Heart left ventricle (tissue), 16 donors: ENCODE results near the gene PATE2. TPM values are rescaled to one million over a fixed set of nuclear protein-coding genes. Genes with fewer than 3 reads are reported as not detected.

Experiments
- ATAC-seq, 4 donors: fragments of 200-7000 bp; cut with Tn5 transposase; one replicate each; pipeline ENCODE4 v1.9.1; 2020 to 2022; ENCODE audit warnings: moderate library complexity in 4 of 4, mild to moderate bottlenecking in 3 of 4, moderate number of reproducible peaks in 1 of 4
- DNase-seq, 5 donors: peaks; one replicate each; pipeline ENCODE4 v3.0.0-alpha.2; 2020
- H3K27ac ChIP-seq, 12 donors: fragments of 200-600 bp; sonication (generic) in 4 of 12; one replicate each; pipeline versions ENCODE4 v1.5.0 to v1.8.0; 2016 to 2022; ENCODE audit warnings: mild to moderate bottlenecking in 2 of 12
- H3K27me3 ChIP-seq, 9 donors: fragments of 200-600 bp; sonication (generic) in 2 of 9; one replicate each; pipeline versions ENCODE4 v1.5.1 to v1.8.0; 2016 to 2022; ENCODE audit warnings: mild to moderate bottlenecking in 3 of 9
- H3K36me3 ChIP-seq, 9 donors: fragments of 200-600 bp; sonication (generic) in 2 of 9; one replicate each; pipeline versions ENCODE4 v1.5.0 to v1.8.0; 2018 to 2022; ENCODE audit warnings: mild to moderate bottlenecking in 2 of 9
- H3K4me1 ChIP-seq, 12 donors: fragments of 200-600 bp; sonication (generic) in 4 of 12; one replicate each; pipeline versions ENCODE4 v1.5.0 to v1.8.0; 2016 to 2022; ENCODE audit warnings: mild to moderate bottlenecking in 3 of 12
- H3K4me3 ChIP-seq, 12 donors: fragments of 200-600 bp; sonication (generic) in 4 of 12; one replicate each; pipeline versions ENCODE4 v1.5.0 to v1.8.0; 2017 to 2022; ENCODE audit warnings: mild to moderate bottlenecking in 9 of 12, moderate library complexity in 4 of 12
- H3K9me3 ChIP-seq, 12 donors: fragments of 200-600 bp; sonication (generic) in 4 of 12; one replicate each; pipeline versions ENCODE4 v1.5.0 to v1.8.0; 2016 to 2022; ENCODE audit warnings: mild to moderate bottlenecking in 1 of 12
- POLR2A ChIP-seq, 2 donors: fragments of 450-650 bp; IDR thresholded peaks; one replicate each; pipeline ENCODE4 v1.6.1; 2017; ENCODE audit warnings: antibody characterized with exemption in 2 of 2, mild to moderate bottlenecking in 2 of 2, moderate library complexity in 2 of 2
- WGBS, 4 donors: extraction: QIAGEN DNeasy Blood & Tissue Kit in 2 of 4; methylation state at CpG; one replicate each; pipeline versions ENCODE4 v1.1.5 to v1.1.7; 2013 to 2018; 5-methylcytosine and 5-hydroxymethylcytosine counted together
- intact Hi-C, 10 donors: fragments of 100-400 bp; cut with DNase I; formaldehyde crosslinking; loops; one replicate each; pipeline versions ENCODE4 v1.11.1 to v1.14.2; 2022
- long read RNA-seq, 3 donors: library from polyadenylated mRNA; unstranded; transcript quantifications; one replicate each; pipeline ENCODE4 v2.0.0, GENCODE V29; 2020 to 2021
- polyA plus RNA-seq, 2 donors: library from polyadenylated mRNA; stranded (reverse); fragments of 200-250 nt; gene quantifications; one replicate each; pipeline ENCODE4 v1.2.3, GENCODE V29; 2013
- total RNA-seq, 9 donors: library from RNA; depleted of rRNA in 2 of 9; stranded (reverse); fragments of >200 nt in 2 of 9; fragmentation: NEBNext Ultra II Directional in 3 of 9; extraction: Animal tissue kit (Norgen Biotek cat#: 25700) in 3 of 9; gene quantifications; one replicate each; pipeline versions ENCODE4 v1.1.0 to v1.2.4, GENCODE V29; 2016 to 2023
- TF ChIP-seq, protein P1 (sequence below), 12 donors: fragments of 200-600 bp; sonication (generic) in 4 of 12; IDR thresholded peaks; one replicate each; pipeline versions ENCODE4 v1.5.0 to v1.8.0; 2018 to 2022; ENCODE audit warnings: antibody characterized with exemption in 12 of 12, mild to moderate bottlenecking in 5 of 12
- donor health status: ischemic (EF 13 %, LVEDD 7.1; RV severe dilation, severe dysfunction).
- donor health status: healthy with polysubstance abuse.
- donor health status: DM: no; HTN: yes; CAD: no.
- donor health status: DM: no; HTN: no; CAD: no.
- donor health status: ischemic (EF 25% LVEDD 6.9; RV normal size, moderate dysfunction).
- donor health status: ischemic (EF 25% LVEDD 5.7; RV mildly dilated, moderate dysfunction).
- donor health status: healthy.
- donor health status: DM: yes; HTN: yes; CAD: no.
- donor health status: ischemic (EF 35%, LVEDD 5.7; RV mildly dilated, moderate dysfunction).
- donor health status: nonischemic (EF 11% LVEDD 7.7; RV severe dilation, severe dysfunction).
- donor health status: DM: yes; HTN: yes; CAD: no.
- donor health status: PGD.
- donor health status: ischemic (EF 29% LVEDD 5.4; RV normal size, mild dysfunction).
- donor health status: nonischemic (EF 23%, LVEDD 6.1; RV moderate dilation, normal function).

PATE2 gene
- not detected for total RNA-seq
- not detected for polyA plus RNA-seq
- long read RNA-seq, donor 1 = 0 reads
- long read RNA-seq, donor 2 = 0 reads
- long read RNA-seq, donor 3 = 0 reads

DNA sequence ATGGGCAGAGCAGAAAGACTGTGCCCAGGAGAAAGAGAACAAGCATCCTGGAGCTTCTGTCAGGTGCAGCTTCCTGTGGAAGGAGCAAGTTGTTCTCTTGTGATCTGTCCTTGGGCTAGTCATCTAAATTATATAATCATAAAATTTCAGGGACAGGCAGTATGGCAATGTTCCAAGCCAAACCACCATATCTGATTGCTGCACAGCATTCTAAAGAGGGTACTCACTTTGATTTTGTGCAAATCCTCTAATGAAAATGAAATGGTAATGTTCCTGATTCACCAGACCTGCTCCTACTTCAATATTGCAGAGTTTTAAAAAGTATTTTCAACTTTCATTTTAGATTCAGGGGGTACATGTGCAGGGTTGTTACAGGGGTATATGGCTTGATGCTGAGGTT lies at the start of gene PATE2:
Gene PATE2 (minus strand): TSS at position 101 of the 400 bp plus-strand sequence. CDS start 55 bp downstream, at position 46.
- Histone ChIP-seq H3K4me3 (no peak within 1 kb of the TSS), H3K4me1 (no peaks in the 10 kb centered on the region), H3K27ac (no peak within 1 kb of the TSS), H3K36me3 (no peaks in the 10 kb centered on the region), H3K9me3 (no peaks in the 10 kb centered on the region), H3K27me3 (no peaks in the 10 kb centered on the region)
- no peak for DNase-seq
- TF ChIP-seq POLR2A (IDR thresholded peaks at IDR 0.05) = no peak
- TF ChIP-seq, protein P1, sequence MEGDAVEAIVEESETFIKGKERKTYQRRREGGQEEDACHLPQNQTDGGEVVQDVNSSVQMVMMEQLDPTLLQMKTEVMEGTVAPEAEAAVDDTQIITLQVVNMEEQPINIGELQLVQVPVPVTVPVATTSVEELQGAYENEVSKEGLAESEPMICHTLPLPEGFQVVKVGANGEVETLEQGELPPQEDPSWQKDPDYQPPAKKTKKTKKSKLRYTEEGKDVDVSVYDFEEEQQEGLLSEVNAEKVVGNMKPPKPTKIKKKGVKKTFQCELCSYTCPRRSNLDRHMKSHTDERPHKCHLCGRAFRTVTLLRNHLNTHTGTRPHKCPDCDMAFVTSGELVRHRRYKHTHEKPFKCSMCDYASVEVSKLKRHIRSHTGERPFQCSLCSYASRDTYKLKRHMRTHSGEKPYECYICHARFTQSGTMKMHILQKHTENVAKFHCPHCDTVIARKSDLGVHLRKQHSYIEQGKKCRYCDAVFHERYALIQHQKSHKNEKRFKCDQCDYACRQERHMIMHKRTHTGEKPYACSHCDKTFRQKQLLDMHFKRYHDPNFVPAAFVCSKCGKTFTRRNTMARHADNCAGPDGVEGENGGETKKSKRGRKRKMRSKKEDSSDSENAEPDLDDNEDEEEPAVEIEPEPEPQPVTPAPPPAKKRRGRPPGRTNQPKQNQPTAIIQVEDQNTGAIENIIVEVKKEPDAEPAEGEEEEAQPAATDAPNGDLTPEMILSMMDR (IDR thresholded peaks at IDR 0.05) = no peak
- intact Hi-C loops = no loop called here
- ATAC-seq = no peak

DNA sequence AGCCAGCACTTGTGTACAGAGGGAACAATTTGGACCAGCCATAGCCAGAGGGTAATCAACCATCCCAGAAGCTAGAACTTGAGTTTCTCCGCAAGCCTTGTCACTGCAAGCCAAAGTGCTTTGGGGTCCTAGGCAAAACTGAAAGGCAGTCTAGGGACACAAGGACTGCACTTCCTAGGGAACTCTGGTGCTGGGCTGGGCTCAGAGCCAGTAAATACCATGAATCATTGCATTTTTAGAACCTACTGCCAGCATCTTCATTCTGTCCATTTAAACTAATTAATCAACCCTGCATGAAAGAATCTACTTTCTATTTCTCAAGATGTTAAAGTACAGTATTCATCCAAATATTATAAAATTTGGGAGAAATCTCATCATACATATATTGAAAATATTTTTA lies 29.3 kb upstream of the PATE2 start:
- intact Hi-C loops = no loop called here
- WGBS, 4 donors = 75 to 92% (median 88%) methylated on average over 1 of the region's 1 CpG
- ATAC-seq = no peak
- H3K27ac ChIP-seq = no peak overlapping the region
- H3K4me3 ChIP-seq = no peak overlapping the region
- H3K9me3 ChIP-seq = peaks cover 0 to 41% (median 5%) of the 10 kb centered on the region in 12 donors
- TF ChIP-seq, protein P1 (IDR thresholded peaks at IDR 0.05) = no peak
- no peak for TF ChIP-seq POLR2A (IDR thresholded peaks at IDR 0.05)
- H3K36me3 ChIP-seq = no peaks in the 10 kb centered on the region
- H3K27me3 ChIP-seq = no peaks in the 10 kb centered on the region
- DNase-seq = no peak
- no peaks in the 10 kb centered on the region for H3K4me1 ChIP-seq

DNA sequence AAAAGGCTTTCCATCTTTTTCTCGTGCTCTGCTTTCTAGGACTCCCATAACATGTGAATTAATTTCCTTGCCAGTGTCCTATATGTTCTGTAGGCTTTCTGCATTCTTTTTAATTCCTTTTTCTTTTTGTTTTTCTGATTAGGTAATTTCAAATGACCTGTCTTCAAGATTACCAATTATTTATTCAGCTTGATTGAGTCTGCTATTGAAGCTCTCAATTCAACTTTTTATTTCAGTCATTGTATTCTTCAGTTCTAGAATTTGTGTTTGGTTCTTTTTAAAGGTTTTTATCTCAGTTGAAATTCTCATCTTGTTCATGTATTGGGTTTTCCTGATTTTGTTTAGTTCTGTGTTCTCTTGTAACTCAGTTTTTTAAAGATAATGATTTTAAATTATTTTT lies 23.8 kb upstream of the PATE2 start:
- H3K36me3 ChIP-seq = no peaks in the 10 kb centered on the region
- TF ChIP-seq, protein P1 (IDR thresholded peaks at IDR 0.05) = no peak
- TF ChIP-seq POLR2A (IDR thresholded peaks at IDR 0.05) = no peak
- H3K4me3 ChIP-seq = no peak overlapping the region
- intact Hi-C loops = no loop called here
- WGBS, 4 donors = 0 to 76% (median 50%) methylated on average over 1 of the region's 1 CpG
- H3K27me3 ChIP-seq = no peaks in the 10 kb centered on the region
- DNase-seq (no peak), ATAC-seq (no peak)
- H3K27ac ChIP-seq = no peak overlapping the region
- peaks cover 0 to 42% (median 24%) of the 10 kb centered on the region in 12 donors for H3K9me3 ChIP-seq
- no peaks in the 10 kb centered on the region for H3K4me1 ChIP-seq

GRCh38 chr11:125799808-125800207 lies 21.2 kb upstream of the PATE2 start:
- Histone ChIP-seq H3K27ac (no peak overlapping the region), H3K9me3 (peaks cover 0 to 63% (median 26%) of the 10 kb centered on the region in 12 donors), H3K36me3 (no peaks in the 10 kb centered on the region), H3K4me3 (no peak overlapping the region), H3K27me3 (no peaks in the 10 kb centered on the region), H3K4me1 (no peaks in the 10 kb centered on the region)
- TF ChIP-seq, protein P1 (IDR thresholded peaks at IDR 0.05) = no peak
- no peak for TF ChIP-seq POLR2A (IDR thresholded peaks at IDR 0.05)
- 36 to 82% (median 64%) methylated on average over 2 of the region's 2 CpGs for WGBS, 4 donors
- ATAC-seq = no peak
- intact Hi-C loops = no loop called here
- DNase-seq = no peak
